GM21737 (cell line): ENCODE measurements around the gene TMEM198.
A peak's percentile ranks its signal among the peaks of the same experiment; 100 is the strongest.

Source experiments
- ATAC-seq: cut with Tn5 transposase; IDR thresholded peaks from one replicate; pipeline ENCODE4 v1.9.1; 2021; ENCODE audit warnings: mild to moderate bottlenecking, moderate library complexity; ENCODE audit not compliant: unreplicated experiment

TMEM198 gene

GRCh38 chr2:219575566-219576504 lies 32.0 kb downstream of the TMEM198 start:
- no peak for ATAC-seq

- no peak for ATAC-seq
Observed at GRCh38 chr2:219576505-219577388, 32.9 kb downstream of the TMEM198 start.

GRCh38 chr2:219578811-219579613 lies 35.2 kb downstream of the TMEM198 start:
- ATAC-seq = no peak

- no peak for ATAC-seq
Observed at GRCh38 chr2:219581346-219581745, 37.5 kb downstream of the TMEM198 start.

- ATAC-seq = no peak
Observed at GRCh38 chr2:219591091-219591490, 47.3 kb downstream of the TMEM198 start.

- no peak for ATAC-seq
Observed at GRCh38 chr2:219592736-219593135, 48.9 kb downstream of the TMEM198 start.

GRCh38 chr2:219593154-219593553 lies 49.3 kb downstream of the TMEM198 start:
- no peak for ATAC-seq

- no peak for ATAC-seq
Observed at GRCh38 chr2:219595256-219595655, 51.4 kb downstream of the TMEM198 start.

GRCh38 chr2:219596954-219597551 lies 53.2 kb downstream of the TMEM198 start:
- peak; percentile 4 for ATAC-seq

- peak; percentile 89 for ATAC-seq
Observed at GRCh38 chr2:219597552-219598307, 53.9 kb downstream of the TMEM198 start, which contains the start of gene STK11IP. TSS of gene STK11IP (plus strand) at chr2:219597857. CDS start at chr2:219598120, 263 bp downstream.

- no peak for ATAC-seq
Observed at GRCh38 chr2:219598308-219599078, 54.7 kb downstream of the TMEM198 start.
